Natural killer cell (primary cell): ENCODE results near the gene DGCR2. TPM values are rescaled to one million over a fixed set of nuclear protein-coding genes. Genes with fewer than 3 reads are reported as not detected.

Source experiments
- ATAC-seq, 3 donors: fragments of 150-1000 bp in 2 of 3; fragments of 200-7000 bp in 1 of 3; cut with Tn5 transposase; 1 replicate in 1 of 3; 2 replicates in 2 of 3; pipeline ENCODE4 v1.10.0; 2021; ENCODE audit warnings: mild to moderate bottlenecking in 2 of 3, moderate library complexity in 2 of 3
- DNase-seq, 2 donors: peaks; one replicate each; pipeline versions ENCODE4 v3.0.0 to v3.0.0-alpha.2; 2013 to 2021; ENCODE audit warnings: mixed read lengths in 1 of 2
- H3K27ac ChIP-seq: one replicate; pipeline ENCODE4 v1.5.1; 2013; ENCODE audit warnings: mild to moderate bottlenecking, low read length
- H3K27me3 ChIP-seq: one replicate; pipeline ENCODE4 v1.6.1; 2013; ENCODE audit warnings: low read length; ENCODE audit not compliant: control insufficient read depth, insufficient read depth
- H3K36me3 ChIP-seq: one replicate; pipeline ENCODE4 v1.6.1; 2013; ENCODE audit warnings: low read length; ENCODE audit not compliant: control insufficient read depth, insufficient read depth
- H3K4me1 ChIP-seq: one replicate; pipeline ENCODE4 v1.6.1; 2013; ENCODE audit warnings: low read length; ENCODE audit not compliant: control insufficient read depth, insufficient read depth
- H3K4me3 ChIP-seq: one replicate; pipeline ENCODE4 v1.5.1; 2013; ENCODE audit warnings: low read length
- H3K9me3 ChIP-seq: one replicate; pipeline ENCODE4 v1.6.1; 2013; ENCODE audit warnings: low read length; ENCODE audit not compliant: control insufficient read depth, insufficient read depth
- H3K27ac Mint-ChIP-seq, 2 donors: one replicate each; pipeline ENCODE4 v1.8.0; 2022; ENCODE audit warnings: mild to moderate bottlenecking in 2 of 2, mixed read lengths in 2 of 2, moderate library complexity in 1 of 2
- H3K27me3 Mint-ChIP-seq, 2 donors: one replicate each; pipeline ENCODE4 v1.8.0; 2022; ENCODE audit warnings: low read depth in 2 of 2, mixed read lengths in 2 of 2
- H3K36me3 Mint-ChIP-seq: one replicate; pipeline ENCODE4 v1.8.0; 2022; ENCODE audit warnings: mixed read lengths
- H3K4me1 Mint-ChIP-seq, 2 donors: one replicate each; pipeline ENCODE4 v1.8.0; 2022; ENCODE audit warnings: mixed read lengths in 2 of 2
- H3K4me3 Mint-ChIP-seq: one replicate; pipeline ENCODE4 v1.8.0; 2022; ENCODE audit warnings: mild to moderate bottlenecking, moderate library complexity, mixed read lengths
- H3K9me3 Mint-ChIP-seq, 2 donors: one replicate each; pipeline ENCODE4 v1.8.0; 2022; ENCODE audit warnings: mixed read lengths in 2 of 2
- WGBS: methylation state at CpG from one replicate; pipeline ENCODE4 v1.1.7; 2013; ENCODE audit warnings: missing lambda C conversion rate; ENCODE audit not compliant: insufficient coverage; 5-methylcytosine and 5-hydroxymethylcytosine counted together
- intact Hi-C: fragments of 100-400 bp; cut with micrococcal nuclease; formaldehyde crosslinking; loops from one replicate; pipeline ENCODE4 v1.14.2; 2022
- total RNA-seq, 4 donors: library from RNA; stranded (reverse); fragments of 120-200 nt in 1 of 4; gene quantifications; one replicate each; pipeline versions ENCODE4 v1.2.3 to v1.2.4, GENCODE V29; 2013 to 2022
- TF ChIP-seq, protein P1 (sequence below): fragments of 200-600 bp; IDR thresholded peaks from one replicate; pipeline ENCODE4 v1.8.0; 2022; ENCODE audit warnings: antibody characterized with exemption

The DGCR2 gene
- total RNA-seq, 3 donors from 2014 or later (not counting 1 experiment from before 2014, with no cell fraction given): 27.5 to 44.1 (median 41.3) TPM

GRCh38 chr22:19107730-19108074, 14.5 kb downstream of the DGCR2 start:
- H3K36me3 Mint-ChIP-seq: no peaks in the 10 kb centered on the region
- no peak for DNase-seq
- H3K9me3 Mint-ChIP-seq: no peaks in the 10 kb centered on the region
- Histone ChIP-seq H3K36me3 (no peaks in the 10 kb centered on the region), H3K4me1 (peaks cover 41% of the 10 kb centered on the region), H3K9me3 (no peaks in the 10 kb centered on the region), H3K27me3 (no peaks in the 10 kb centered on the region), H3K27ac (no peak overlapping the region), H3K4me3 (no peak overlapping the region)
- ATAC-seq: no peak
- 98% methylated on average over 6 of the region's 8 CpGs for WGBS
- peak overlapping the region; percentile 80 to 84 for H3K27ac Mint-ChIP-seq
- H3K4me3 Mint-ChIP-seq: peak overlapping the region; percentile 47
- intact Hi-C loops: no loop called here
- H3K4me1 Mint-ChIP-seq: peaks cover 58 to 64% of the 10 kb centered on the region in 2 donors
- TF ChIP-seq, protein P1, sequence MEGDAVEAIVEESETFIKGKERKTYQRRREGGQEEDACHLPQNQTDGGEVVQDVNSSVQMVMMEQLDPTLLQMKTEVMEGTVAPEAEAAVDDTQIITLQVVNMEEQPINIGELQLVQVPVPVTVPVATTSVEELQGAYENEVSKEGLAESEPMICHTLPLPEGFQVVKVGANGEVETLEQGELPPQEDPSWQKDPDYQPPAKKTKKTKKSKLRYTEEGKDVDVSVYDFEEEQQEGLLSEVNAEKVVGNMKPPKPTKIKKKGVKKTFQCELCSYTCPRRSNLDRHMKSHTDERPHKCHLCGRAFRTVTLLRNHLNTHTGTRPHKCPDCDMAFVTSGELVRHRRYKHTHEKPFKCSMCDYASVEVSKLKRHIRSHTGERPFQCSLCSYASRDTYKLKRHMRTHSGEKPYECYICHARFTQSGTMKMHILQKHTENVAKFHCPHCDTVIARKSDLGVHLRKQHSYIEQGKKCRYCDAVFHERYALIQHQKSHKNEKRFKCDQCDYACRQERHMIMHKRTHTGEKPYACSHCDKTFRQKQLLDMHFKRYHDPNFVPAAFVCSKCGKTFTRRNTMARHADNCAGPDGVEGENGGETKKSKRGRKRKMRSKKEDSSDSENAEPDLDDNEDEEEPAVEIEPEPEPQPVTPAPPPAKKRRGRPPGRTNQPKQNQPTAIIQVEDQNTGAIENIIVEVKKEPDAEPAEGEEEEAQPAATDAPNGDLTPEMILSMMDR: no peak
- no peaks in the 10 kb centered on the region for H3K27me3 Mint-ChIP-seq

- ATAC-seq (no peak), DNase-seq (no peak)
- TF ChIP-seq, protein P1: no peak
- intact Hi-C loops: no loop called here
- Histone ChIP-seq H3K36me3 (no peaks in the 10 kb centered on the region), H3K4me1 (peaks cover 41% of the 10 kb centered on the region), H3K27ac (no peak overlapping the region), H3K4me3 (no peak overlapping the region), H3K27me3 (no peaks in the 10 kb centered on the region), H3K9me3 (no peaks in the 10 kb centered on the region)
- H3K27ac Mint-ChIP-seq: peak overlapping the region; percentile 80 to 84
- peaks cover 57 to 66% of the 10 kb centered on the region in 2 donors for H3K4me1 Mint-ChIP-seq
- 65% methylated on average over 3 of the region's 3 CpGs for WGBS
- H3K9me3 Mint-ChIP-seq: no peaks in the 10 kb centered on the region
- H3K27me3 Mint-ChIP-seq: no peaks in the 10 kb centered on the region
- H3K4me3 Mint-ChIP-seq: no peak overlapping the region
- H3K36me3 Mint-ChIP-seq: no peaks in the 10 kb centered on the region
Observed at GRCh38 chr22:19106886-19107729, 15.1 kb downstream of the DGCR2 start.

GRCh38 chr22:19105867-19106802, 16.1 kb downstream of the DGCR2 start:
- TF ChIP-seq, protein P1: no peak
- peaks cover 36% of the 10 kb centered on the region for H3K4me1 ChIP-seq
- DNase-seq (peak; percentile 25 to 75), ATAC-seq (peak; percentile 48 to 62 (median 58))
- Mint-ChIP-seq H3K4me1 (peaks cover 57 to 65% of the 10 kb centered on the region in 2 donors), H3K36me3 (no peaks in the 10 kb centered on the region), H3K9me3 (no peaks in the 10 kb centered on the region), H3K27me3 (no peaks in the 10 kb centered on the region), H3K4me3 (no peak overlapping the region), H3K27ac (peak overlapping the region; percentile 80 to 84)
- H3K27ac ChIP-seq: no peak overlapping the region
- H3K9me3 ChIP-seq: no peaks in the 10 kb centered on the region
- 78% methylated on average over 18 of the region's 18 CpGs for WGBS
- H3K36me3 ChIP-seq: no peaks in the 10 kb centered on the region
- no peaks in the 10 kb centered on the region for H3K27me3 ChIP-seq
- no peak overlapping the region for H3K4me3 ChIP-seq
- intact Hi-C loops: no loop called here
